Epithelial cell of proximal tubule (primary cell): ENCODE data around the gene SPG7. TPM values are rescaled to one million over a fixed set of nuclear protein-coding genes. Genes with fewer than 3 reads are reported as not detected.

ENCODE experiments used
- DNase-seq: peaks from one replicate; pipeline ENCODE4 v3.0.0-alpha.2; 2011; ENCODE audit warnings: low read depth
- H3K4me3 ChIP-seq: 2 replicates; pipeline ENCODE4 v1.5.1; 2011; ENCODE audit warnings: low read depth, mild to moderate bottlenecking, low read length
- total RNA-seq: library from RNA; depleted of rRNA; stranded (reverse); fragments of >200 nt; gene quantifications from 2 replicates; pipeline ENCODE4 v1.2.3, GENCODE V29; 2015
- TF ChIP-seq, protein P1 (sequence below): conservative IDR thresholded peaks from 2 replicates; pipeline ENCODE4 v1.5.1; 2012; ENCODE audit warnings: low read depth, mild to moderate bottlenecking, low read length

Gene SPG7
- total RNA-seq, 1 donor from 2014 or later = 66.7 TPM

DNA sequence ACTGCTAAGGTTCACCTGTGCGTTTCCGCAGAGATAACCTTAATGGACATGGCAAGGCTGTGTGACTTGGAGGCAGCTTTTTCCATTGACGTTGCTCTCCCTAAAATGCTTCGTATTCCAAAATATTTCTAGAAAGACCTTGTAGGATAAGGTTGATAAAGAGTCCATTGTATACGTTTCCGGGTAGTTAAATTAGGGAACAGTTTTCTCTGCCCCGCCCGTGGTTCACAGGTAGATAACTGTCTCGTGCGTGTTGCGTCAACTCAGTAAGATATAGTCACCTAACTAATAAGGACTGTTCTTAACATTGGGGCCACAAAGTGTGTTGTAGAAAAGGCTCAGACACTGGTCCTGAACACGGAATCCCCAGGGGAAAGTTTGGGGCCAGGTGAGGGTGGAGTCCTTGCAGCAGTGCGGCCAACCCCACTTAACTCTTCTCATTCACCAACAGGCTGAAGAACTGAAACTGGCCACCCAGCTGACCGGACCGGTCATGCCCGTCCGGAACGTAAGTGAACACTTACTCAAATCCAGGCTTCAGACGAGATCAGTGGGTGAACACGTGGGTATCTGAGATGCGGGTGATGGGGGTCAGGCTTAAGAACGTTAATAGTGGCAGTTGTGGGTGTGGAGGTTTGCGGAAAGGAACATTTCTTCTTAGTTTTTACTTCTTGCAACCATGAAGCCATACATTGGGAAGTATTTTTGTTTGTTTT lies 53.8 kb downstream of the SPG7 start:
- peak overlapping the region; percentile 94 for H3K4me3 ChIP-seq
- TF ChIP-seq, protein P1, sequence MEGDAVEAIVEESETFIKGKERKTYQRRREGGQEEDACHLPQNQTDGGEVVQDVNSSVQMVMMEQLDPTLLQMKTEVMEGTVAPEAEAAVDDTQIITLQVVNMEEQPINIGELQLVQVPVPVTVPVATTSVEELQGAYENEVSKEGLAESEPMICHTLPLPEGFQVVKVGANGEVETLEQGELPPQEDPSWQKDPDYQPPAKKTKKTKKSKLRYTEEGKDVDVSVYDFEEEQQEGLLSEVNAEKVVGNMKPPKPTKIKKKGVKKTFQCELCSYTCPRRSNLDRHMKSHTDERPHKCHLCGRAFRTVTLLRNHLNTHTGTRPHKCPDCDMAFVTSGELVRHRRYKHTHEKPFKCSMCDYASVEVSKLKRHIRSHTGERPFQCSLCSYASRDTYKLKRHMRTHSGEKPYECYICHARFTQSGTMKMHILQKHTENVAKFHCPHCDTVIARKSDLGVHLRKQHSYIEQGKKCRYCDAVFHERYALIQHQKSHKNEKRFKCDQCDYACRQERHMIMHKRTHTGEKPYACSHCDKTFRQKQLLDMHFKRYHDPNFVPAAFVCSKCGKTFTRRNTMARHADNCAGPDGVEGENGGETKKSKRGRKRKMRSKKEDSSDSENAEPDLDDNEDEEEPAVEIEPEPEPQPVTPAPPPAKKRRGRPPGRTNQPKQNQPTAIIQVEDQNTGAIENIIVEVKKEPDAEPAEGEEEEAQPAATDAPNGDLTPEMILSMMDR = no peak
- DNase-seq = no peak

DNA sequence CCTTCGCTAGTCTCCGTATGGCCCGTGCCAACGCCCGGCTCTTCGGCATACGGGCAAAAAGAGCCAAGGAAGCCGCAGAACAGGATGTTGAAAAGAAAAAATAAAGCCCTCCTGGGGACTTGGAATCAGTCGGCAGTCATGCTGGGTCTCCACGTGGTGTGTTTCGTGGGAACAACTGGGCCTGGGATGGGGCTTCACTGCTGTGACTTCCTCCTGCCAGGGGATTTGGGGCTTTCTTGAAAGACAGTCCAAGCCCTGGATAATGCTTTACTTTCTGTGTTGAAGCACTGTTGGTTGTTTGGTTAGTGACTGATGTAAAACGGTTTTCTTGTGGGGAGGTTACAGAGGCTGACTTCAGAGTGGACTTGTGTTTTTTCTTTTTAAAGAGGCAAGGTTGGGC lies 54.7 kb downstream of the SPG7 start:
- TF ChIP-seq, protein P1 = no peak
- DNase-seq = no peak
- H3K4me3 ChIP-seq = peak overlapping the region; percentile 11

DNA sequence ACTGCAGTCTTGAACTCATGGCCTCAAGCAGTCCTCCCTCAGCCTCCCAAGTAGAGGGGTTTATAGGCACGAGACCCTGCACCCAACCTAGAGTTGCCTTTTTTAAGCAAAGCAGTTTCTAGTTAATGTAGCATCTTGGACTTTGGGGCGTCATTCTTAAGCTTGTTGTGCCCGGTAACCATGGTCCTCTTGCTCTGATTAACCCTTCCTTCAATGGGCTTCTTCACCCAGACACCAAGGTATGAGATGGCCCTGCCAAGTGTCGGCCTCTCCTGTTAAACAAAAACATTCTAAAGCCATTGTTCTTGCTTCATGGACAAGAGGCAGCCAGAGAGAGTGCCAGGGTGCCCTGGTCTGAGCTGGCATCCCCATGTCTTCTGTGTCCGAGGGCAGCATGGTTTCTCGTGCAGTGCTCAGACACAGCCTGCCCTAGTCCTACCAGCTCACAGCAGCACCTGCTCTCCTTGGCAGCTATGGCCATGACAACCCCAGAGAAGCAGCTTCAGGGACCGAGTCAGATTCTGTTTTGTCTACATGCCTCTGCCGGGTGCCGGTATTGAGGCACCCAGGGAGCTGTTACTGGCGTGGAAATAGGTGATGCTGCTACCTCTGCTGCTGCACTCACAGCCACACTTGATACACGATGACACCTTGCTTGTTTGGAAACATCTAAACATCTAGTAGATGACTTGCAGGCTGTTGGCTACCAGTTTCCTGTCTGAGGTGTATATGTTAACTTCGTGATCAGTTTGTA lies 55.6 kb downstream of the SPG7 start:
- no peak overlapping the region for H3K4me3 ChIP-seq
- TF ChIP-seq, protein P1 = no peak
- DNase-seq = no peak

DNA sequence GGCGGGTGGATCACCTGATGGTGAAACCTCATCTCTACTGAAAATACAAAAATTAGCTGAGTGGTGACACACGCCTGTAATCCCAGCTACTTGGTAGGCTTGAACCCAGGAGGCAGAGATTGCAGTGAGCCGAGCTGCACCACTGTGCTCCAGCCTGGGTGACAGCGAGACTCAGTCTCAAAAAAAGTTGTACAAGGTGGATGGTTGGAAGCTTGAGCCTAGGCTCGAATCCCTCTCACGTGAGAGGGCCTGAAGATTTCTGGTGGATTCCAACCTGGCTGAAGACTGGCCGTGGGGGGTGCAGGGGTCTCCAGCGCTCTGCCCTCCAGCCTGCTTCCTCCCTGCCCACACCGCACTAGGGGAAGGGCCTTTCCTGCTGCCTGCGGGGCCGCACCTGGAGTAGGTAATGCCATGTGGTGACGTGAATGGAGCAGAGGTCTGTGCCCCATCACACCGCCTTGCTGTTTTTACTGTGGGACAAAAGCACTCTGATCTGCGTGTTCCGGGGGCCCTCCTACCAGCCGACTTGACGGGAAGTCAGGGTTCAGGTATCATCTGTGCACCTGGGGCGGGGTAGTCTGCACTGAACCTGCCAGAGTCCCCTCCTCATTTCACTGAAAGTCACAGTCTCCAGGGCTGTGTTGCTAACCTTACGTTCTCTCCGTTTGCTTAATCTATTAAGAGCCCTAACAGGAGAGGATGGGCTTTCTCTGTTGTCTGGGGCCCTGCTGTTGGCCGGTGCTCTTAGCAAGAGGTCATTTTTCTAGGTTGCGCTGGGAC lies 56.5 kb downstream of the SPG7 start:
- no peak for DNase-seq
- TF ChIP-seq, protein P1 = no peak
- H3K4me3 ChIP-seq = no peak overlapping the region

DNA sequence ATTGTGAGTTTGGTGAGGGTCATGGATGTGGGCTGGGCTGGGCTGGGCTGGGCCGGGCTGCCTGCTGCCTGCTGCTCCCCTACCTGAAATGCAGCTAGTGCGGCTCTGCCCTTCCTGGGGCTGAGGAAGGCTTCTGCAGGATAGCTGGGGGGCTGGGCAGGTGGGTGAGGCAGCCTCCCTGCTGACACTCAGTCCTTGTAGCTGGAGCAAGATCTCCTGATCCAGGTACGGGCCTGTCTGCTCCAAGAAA lies 57.0 kb downstream of the SPG7 start:
- DNase-seq = no peak
- TF ChIP-seq, protein P1 = no peak
- peak overlapping the region; percentile 46 for H3K4me3 ChIP-seq

DNA sequence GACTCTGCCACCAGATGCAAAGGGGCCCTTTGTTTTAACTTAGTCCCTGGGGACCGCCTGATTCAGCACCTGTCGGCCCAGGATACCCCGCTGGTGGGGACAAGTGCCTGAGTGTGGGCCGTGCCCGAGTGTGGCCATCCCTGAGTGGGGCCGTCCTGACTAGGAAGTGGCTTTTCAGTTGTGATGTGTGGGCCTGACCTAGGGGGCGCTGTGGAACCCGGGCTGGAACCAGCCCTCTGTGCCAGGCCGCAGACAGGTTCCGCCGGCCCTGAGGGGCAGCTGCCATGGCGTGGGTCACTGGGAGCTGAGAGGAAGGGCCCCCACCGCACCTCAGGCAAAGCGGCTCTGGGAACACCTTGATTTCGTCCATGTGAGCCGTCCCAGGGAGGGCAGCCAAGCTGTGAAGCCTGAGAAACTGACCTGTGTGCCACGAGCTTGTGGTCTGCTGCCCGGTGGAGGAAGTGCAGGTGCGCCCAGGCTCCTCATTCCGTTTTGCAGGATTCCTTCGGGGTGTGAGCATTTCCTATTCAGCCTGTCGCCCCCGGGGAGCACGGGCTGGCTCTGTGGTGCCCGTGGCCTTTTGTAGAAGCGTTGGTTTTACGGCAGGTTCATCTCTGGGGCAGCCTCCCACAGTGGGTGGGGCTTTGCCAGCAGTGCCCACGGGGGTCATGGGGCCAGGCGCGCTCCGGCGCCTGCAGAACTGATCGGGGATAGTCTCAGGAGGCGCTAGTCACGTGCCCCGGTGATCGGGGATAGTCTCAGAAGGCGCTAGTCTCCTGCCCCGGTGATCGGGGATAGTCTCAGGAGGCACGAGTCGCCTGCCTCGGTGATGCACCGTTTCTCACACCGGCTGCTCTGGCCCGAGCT lies 57.5 kb downstream of the SPG7 start:
- TF ChIP-seq, protein P1 = peak; percentile 80
- DNase-seq = no peak
- H3K4me3 ChIP-seq = peak overlapping the region; percentile 46
